K562 (cell line): ENCODE measurements around the gene TCFL5. TPM values are rescaled to one million over a fixed set of nuclear protein-coding genes. Genes with fewer than 3 reads are reported as not detected.

ENCODE experiments used
- ATAC-seq: fragments of 200-7000 bp; cut with Tn5 transposase; 3 replicates; pipeline ENCODE4 v1.9.1; 2020; ENCODE audit warnings: moderate library complexity
- BruUV-seq: library from RNA; stranded (reverse); fragments of 400-500 nt; replicated peaks from 2 replicates; lab custom pipeline; 2021; lab: Mats Ljungman, UMichigan
- CTCF ChIA-PET: fragments of 300-600 bp; formaldehyde crosslinking; extraction: SDS; loops from one replicate; lab custom pipeline; 2021; ENCODE audit warnings: low intra/inter-chr PET ratio; lab: Yijun Ruan, JAX
- POLR2A ChIA-PET: fragments of 300-600, 350-650 bp; sonication (Branson Sonifier 250); formaldehyde crosslinking; extraction: SDS; loops from one replicate; lab custom pipeline; 2021; ENCODE audit warnings: antibody characterized with exemption, inconsistent platforms; lab: Yijun Ruan, JAX
- DNase-seq, 4 experiments: peaks; one replicate each; pipeline versions ENCODE4 v3.0.0 to v3.0.0-alpha.2; 2011 to 2018; ENCODE audit warnings: low spot score in 3 of 4, mixed read lengths in 3 of 4; ENCODE audit errors: extremely low read depth in 1 of 4
- FAIRE-seq: peaks from 2 replicates; lab custom pipeline; 2011; peaks lifted over from hg19 to GRCh38; lab: Jason Lieb, UNC
- H2AFZ ChIP-seq: 2 replicates; pipeline ENCODE4 v1.6.0; 2011; ENCODE audit warnings: low read depth, low read length, control low read depth, inconsistent platforms
- H3K27ac ChIP-seq: fragments of 200-600 bp; 3 replicates; pipeline ENCODE4 v1.8.0; 2011; ENCODE audit warnings: low read depth, mild to moderate bottlenecking, control low read depth, inconsistent platforms, low read length, moderate library complexity, mixed read lengths; ENCODE audit errors: extremely low read depth
- H3K27me3 ChIP-seq, 2 experiments: fragments of 300-600 bp in 1 of 2; 2 replicates in 1 of 2; 3 replicates in 1 of 2; pipeline versions ENCODE4 v1.6.0 to v1.8.0; 2011; ENCODE audit warnings: inconsistent platforms in 2 of 2, low read length in 2 of 2, mild to moderate bottlenecking in 1 of 2, mixed read lengths in 1 of 2, moderate library complexity in 1 of 2; ENCODE audit not compliant: control insufficient read depth in 2 of 2, insufficient read depth in 2 of 2
- H3K36me3 ChIP-seq: fragments of 300-600 bp; 3 replicates; pipeline ENCODE4 v1.8.0; 2011; ENCODE audit warnings: mild to moderate bottlenecking, low read length, inconsistent platforms; ENCODE audit not compliant: control insufficient read depth, insufficient read depth
- H3K4me1 ChIP-seq, 2 experiments: fragments of 200-600 bp in 1 of 2; replicated peaks in 1 of 2; 2 replicates in 1 of 2; 3 replicates in 1 of 2; pipeline versions ENCODE4 v1.5.1 to v1.8.0; 2011; ENCODE audit warnings: inconsistent platforms in 2 of 2, low read length in 2 of 2, mild to moderate bottlenecking in 1 of 2, mixed read lengths in 1 of 2, moderate library complexity in 1 of 2; ENCODE audit not compliant: control insufficient read depth in 2 of 2, insufficient read depth in 2 of 2
- H3K4me2 ChIP-seq: 2 replicates; pipeline ENCODE4 v1.6.1; 2011; ENCODE audit warnings: low read length, control low read depth, inconsistent platforms, mixed read lengths; ENCODE audit not compliant: insufficient read depth
- H3K4me3 ChIP-seq: fragments of 200-600 bp; sonication (generic), shearing (Covaris generic); 2 replicates; pipeline ENCODE4 v1.5.1; 2016; ENCODE audit warnings: control low read depth, inconsistent platforms
- H3K79me2 ChIP-seq: fragments of 200-600 bp; 3 replicates; pipeline ENCODE4 v1.8.0; 2011; ENCODE audit warnings: low read length, inconsistent platforms; ENCODE audit not compliant: control insufficient read depth, insufficient read depth
- H3K9ac ChIP-seq, 2 experiments: 2 replicates each; pipeline versions ENCODE4 v1.6.0 to v1.6.1; 2011; ENCODE audit warnings: low read depth in 2 of 2, low read length in 2 of 2, control low read depth in 1 of 2, inconsistent platforms in 1 of 2, mild to moderate bottlenecking in 1 of 2, mixed read lengths in 1 of 2; ENCODE audit not compliant: insufficient read depth in 1 of 2
- H3K9me1 ChIP-seq: one replicate; pipeline ENCODE4 v1.6.0; 2011; ENCODE audit warnings: inconsistent platforms, mild to moderate bottlenecking, low read length, moderate library complexity; ENCODE audit not compliant: control insufficient read depth, insufficient read depth
- H3K9me3 ChIP-seq: replicated peaks from 2 replicates; pipeline ENCODE4 v1.5.1; 2011; ENCODE audit warnings: low read depth, low read length, inconsistent platforms; ENCODE audit not compliant: control insufficient read depth, insufficient read depth
- H4K20me1 ChIP-seq: replicated peaks from 2 replicates; pipeline ENCODE4 v1.6.1; 2011; ENCODE audit warnings: low read length, inconsistent platforms, mixed read lengths; ENCODE audit not compliant: control insufficient read depth, insufficient read depth
- HMG20A ChIP-seq: fragments of 450-650 bp; formaldehyde crosslinking; conservative IDR thresholded peaks from 2 replicates; pipeline ENCODE4 v1.4.0; 2020; ENCODE audit warnings: mild to moderate bottlenecking, mixed read lengths
- IFI16 ChIP-seq: fragments of 250-450 bp; sonication (Bioruptor Pico); IDR thresholded peaks from 2 replicates; pipeline ENCODE4 v2.1.2; 2022; ENCODE audit warnings: mild to moderate bottlenecking, inconsistent platforms
- MAZ ChIP-seq, 2 experiments: fragments of 450-650 bp in 1 of 2; sonication (generic) in 1 of 2; formaldehyde crosslinking; IDR thresholded peaks in 1 of 2; conservative IDR thresholded peaks in 1 of 2; 2 replicates each; pipeline versions ENCODE4 v1.4.0 to v1.5.0; 2020; ENCODE audit warnings: mild to moderate bottlenecking in 1 of 2, missing genetic modification reagents in 1 of 2
- NFIX ChIP-seq: fragments of 250-450 bp; sonication (Bioruptor Pico); IDR thresholded peaks from 2 replicates; pipeline ENCODE4 v1.4.0; 2020; ENCODE audit warnings: low read depth, mild to moderate bottlenecking, moderate library complexity
- POLR2G ChIP-seq: fragments of 200-400 bp; formaldehyde crosslinking; IDR thresholded peaks from 2 replicates; pipeline ENCODE4 v1.6.1; 2017; ENCODE audit warnings: low read depth, mild to moderate bottlenecking, antibody characterized with exemption, low read length, moderate library complexity
- RCOR1 ChIP-seq, 2 experiments: IDR thresholded peaks; 2 replicates each; pipeline ENCODE4 v1.6.1; 2012; ENCODE audit warnings: low read depth in 2 of 2, low read length in 2 of 2, borderline replicate concordance in 1 of 2, improper control_type of control experiment in 1 of 2
- TRIM28 ChIP-seq: fragments of 450-650 bp; IDR thresholded peaks from 2 replicates; pipeline ENCODE4 v1.6.1; 2017
- WGBS: fragments of 100-300 bp; shearing (Covaris generic); methylation state at CpG from one replicate; pipeline ENCODE4 v1.1.6; 2016; ENCODE audit warnings: low coverage, mixed read lengths; ENCODE audit not compliant: insufficient coverage; ENCODE audit errors: missing lambda C conversion rate; 5-methylcytosine and 5-hydroxymethylcytosine counted together
- in situ Hi-C: fragments of 300-500 bp; cut with MboI; formaldehyde crosslinking; loops from 4 replicates; pipeline ENCODE4 v1.15.0; 2018; ENCODE audit warnings: inconsistent platforms, mixed read lengths
- intact Hi-C: fragments of 100-400 bp; cut with micrococcal nuclease; formaldehyde crosslinking; loops from 2 replicates; pipeline ENCODE4 v1.14.2; 2022
- polyA plus RNA-seq, 8 experiments: library from polyadenylated mRNA; depleted of rRNA in 4 of 8; stranded (reverse) in 5 of 8; unstranded in 3 of 8; fragments of >200 nt; fragmentation: Nextera tagmentation in 2 of 8; fragmentation: Illumina TruSeq in 1 of 8; extraction: Ambion mirVana in 2 of 8; extraction: Trizol in 1 of 8; gene quantifications; 2 replicates each; pipeline versions ENCODE4 v1.2.1 to v1.2.3, GENCODE V29; 2011 to 2014; ENCODE audit warnings: inconsistent platforms in 1 of 8, missing spikeins in 1 of 8
- total RNA-seq, 7 experiments: library from RNA; depleted of rRNA in 6 of 7; stranded (reverse); fragments of >200 nt in 6 of 7; fragmentation: Illumina TruSeq in 2 of 7; extraction: Trizol in 2 of 7; gene quantifications; 2 replicates each; pipeline versions ENCODE4 v1.2.1 to v1.2.3, GENCODE V29; 2011 to 2021; ENCODE audit warnings: low replicate concordance in 1 of 7
- TF ChIP-seq, protein P1 (sequence below): sonication (generic); formaldehyde crosslinking; IDR thresholded peaks from 2 replicates; pipeline ENCODE4 v1.8.1; 2023; ENCODE audit warnings: mild to moderate bottlenecking, missing genetic modification reagents

TCFL5 gene
- total and polyA plus RNA-seq, 9 of the 15 experiments (the other 6 are each of a cell fraction or from before 2014, with no cell fraction given), result 1.00 to 12.6 (median 9.1) TPM

DNA sequence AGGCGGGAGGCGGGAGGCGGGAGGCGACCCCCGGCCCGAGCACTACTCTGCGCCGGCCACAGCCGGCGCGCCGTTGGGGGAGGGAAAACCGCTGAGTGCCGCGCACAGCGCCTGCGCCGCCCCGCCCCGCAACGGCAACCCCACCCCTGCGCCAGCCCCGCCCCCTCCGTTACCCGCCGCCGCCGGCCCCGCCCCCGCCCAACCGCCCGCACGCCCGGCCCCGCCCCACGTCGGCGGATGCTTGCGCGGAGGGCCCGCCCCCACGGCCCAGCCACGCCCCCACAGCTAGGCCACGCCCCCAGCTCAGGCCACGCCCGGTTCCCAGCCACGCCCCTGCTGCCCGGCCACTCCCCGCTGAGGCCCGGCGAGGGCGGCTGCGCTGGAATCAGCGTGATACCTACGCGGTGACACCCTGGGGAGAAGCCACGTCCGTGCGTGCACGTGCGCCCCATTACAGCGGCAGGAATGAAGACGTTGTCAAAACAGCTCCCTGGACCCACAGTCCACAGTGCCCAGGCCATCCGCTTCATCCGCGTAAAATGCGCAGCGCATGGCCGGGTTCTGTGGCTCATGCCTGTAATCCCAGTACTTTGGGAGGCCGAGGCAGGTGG is at the start of gene TCFL5 (continued):
- TF ChIP-seq HMG20A, result no peak
- no peak for TF ChIP-seq RCOR1 (IDR thresholded peaks at IDR 0.05; ENCODE audit: borderline replicate concordance in 1 of 2, low read depth in 2 of 2, low read length in 2 of 2)
- TF ChIP-seq IFI16, result no peak

DNA sequence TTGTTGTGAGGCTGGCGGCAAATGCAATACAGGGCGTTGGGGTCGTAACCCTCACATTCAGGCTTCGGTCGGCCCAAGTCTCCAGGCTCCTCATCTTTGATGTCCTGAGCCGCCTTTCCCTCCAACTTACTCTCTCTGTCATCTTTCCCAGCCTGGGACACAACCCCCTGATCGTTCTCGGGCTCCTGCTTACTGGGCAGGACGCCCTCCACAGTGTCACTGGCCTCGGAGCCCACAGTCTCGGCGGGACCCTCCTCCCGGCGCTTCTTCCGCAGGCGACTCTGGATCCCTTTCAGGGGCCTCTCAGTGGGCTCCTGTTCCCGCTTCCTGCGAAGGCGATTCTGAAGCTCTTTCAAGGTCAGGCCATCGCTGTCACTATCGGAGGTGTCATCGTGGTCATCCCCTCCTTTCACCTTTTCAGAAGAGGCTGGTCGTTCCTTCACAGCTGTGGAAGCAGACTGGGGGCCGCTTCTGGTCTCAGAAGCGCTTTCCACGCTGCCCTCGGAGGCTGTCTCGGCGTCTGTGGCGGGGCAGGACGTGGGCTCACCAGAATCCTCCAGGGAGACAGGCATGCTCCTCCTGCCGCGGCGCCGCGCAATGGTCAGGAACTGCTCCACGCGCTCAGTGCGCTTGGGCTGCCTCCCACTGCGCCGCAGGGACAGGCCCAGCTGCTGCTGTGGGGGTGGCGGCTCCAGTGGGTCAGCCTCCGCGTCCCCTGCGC is 49.3 kb upstream of the TCFL5 start:
- H2AFZ ChIP-seq, result no peak overlapping the region
- H3K4me2 ChIP-seq, result no peak overlapping the region
- no TSS peak for BruUV-seq
- ChIA-PET CTCF (no interaction called here), POLR2A (interaction anchor here (1.0 to 6.5 kb wide), 4 partner anchors 8 to 37 kb away, joined by 3 to 45 read pairs (median 6); partner anchors contain the start of gene DIDO1)
- 98% methylated on average over 43 of the region's 45 CpGs for WGBS
- H4K20me1 ChIP-seq, result peaks cover 27% of the 10 kb centered on the region
- FAIRE-seq (no peak), DNase-seq (no peak), ATAC-seq (no peak)
- H3K27me3 ChIP-seq, result no peaks in the 10 kb centered on the region
- peaks cover 74% of the 10 kb centered on the region for H3K79me2 ChIP-seq
- no peak overlapping the region for H3K9ac ChIP-seq
- H3K27ac ChIP-seq, result no peak overlapping the region
- TF ChIP-seq MAZ (CRISPR knock-in tag; conservative IDR thresholded peaks at IDR 0.05 in 1 of 2, IDR thresholded peaks at IDR 0.05 in 1 of 2), result no peak
- TF ChIP-seq NFIX (CRISPR knock-in tag), result no peak
- TF ChIP-seq TRIM28, result no peak
- TF ChIP-seq, protein P1, sequence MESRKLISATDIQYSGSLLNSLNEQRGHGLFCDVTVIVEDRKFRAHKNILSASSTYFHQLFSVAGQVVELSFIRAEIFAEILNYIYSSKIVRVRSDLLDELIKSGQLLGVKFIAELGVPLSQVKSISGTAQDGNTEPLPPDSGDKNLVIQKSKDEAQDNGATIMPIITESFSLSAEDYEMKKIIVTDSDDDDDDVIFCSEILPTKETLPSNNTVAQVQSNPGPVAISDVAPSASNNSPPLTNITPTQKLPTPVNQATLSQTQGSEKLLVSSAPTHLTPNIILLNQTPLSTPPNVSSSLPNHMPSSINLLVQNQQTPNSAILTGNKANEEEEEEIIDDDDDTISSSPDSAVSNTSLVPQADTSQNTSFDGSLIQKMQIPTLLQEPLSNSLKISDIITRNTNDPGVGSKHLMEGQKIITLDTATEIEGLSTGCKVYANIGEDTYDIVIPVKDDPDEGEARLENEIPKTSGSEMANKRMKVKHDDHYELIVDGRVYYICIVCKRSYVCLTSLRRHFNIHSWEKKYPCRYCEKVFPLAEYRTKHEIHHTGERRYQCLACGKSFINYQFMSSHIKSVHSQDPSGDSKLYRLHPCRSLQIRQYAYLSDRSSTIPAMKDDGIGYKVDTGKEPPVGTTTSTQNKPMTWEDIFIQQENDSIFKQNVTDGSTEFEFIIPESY (CRISPR knock-in tag), result peak; percentile 93
- peak; percentile 50 for TF ChIP-seq POLR2G
- peaks cover 86% of the 10 kb centered on the region for H3K36me3 ChIP-seq
- in situ Hi-C loops, result no loop called here
- H3K4me3 ChIP-seq, result no peak overlapping the region
- H3K9me1 ChIP-seq, result peaks cover 5% of the 10 kb centered on the region
- H3K9me3 ChIP-seq, result no peaks in the 10 kb centered on the region
- intact Hi-C loops, result no loop called here
- peaks cover 5% of the 10 kb centered on the region in 2 experiments; a peak in 3 of 5 replicates for H3K4me1 ChIP-seq
